Ascending aorta (tissue), 2 donors: ENCODE data around the gene RNF157. TPM values are rescaled to one million over a fixed set of nuclear protein-coding genes. Genes with fewer than 3 reads are reported as not detected.

Source experiments
- DNase-seq, 2 donors: peaks; one replicate each; pipeline ENCODE4 v3.0.0-alpha.2; 2019; ENCODE audit warnings: low spot score in 2 of 2
- H3K27ac ChIP-seq, 2 donors: fragments of 200-600 bp; sonication (generic); one replicate each; pipeline ENCODE4 v1.5.1; 2016 to 2017; ENCODE audit warnings: mild to moderate bottlenecking in 1 of 2
- H3K27me3 ChIP-seq: fragments of 200-600 bp; sonication (generic); one replicate; pipeline ENCODE4 v1.5.1; 2017
- H3K36me3 ChIP-seq, 2 donors: fragments of 200-600 bp; sonication (generic); one replicate each; pipeline ENCODE4 v1.5.1; 2016
- H3K4me1 ChIP-seq, 2 donors: fragments of 200-600 bp; sonication (generic); one replicate each; pipeline ENCODE4 v1.5.1; 2016 to 2017; ENCODE audit warnings: mild to moderate bottlenecking in 1 of 2
- H3K4me3 ChIP-seq, 2 donors: fragments of 200-600 bp; sonication (generic); one replicate each; pipeline ENCODE4 v1.5.1; 2016 to 2017; ENCODE audit warnings: mild to moderate bottlenecking in 1 of 2
- H3K9me3 ChIP-seq, 2 donors: fragments of 200-600 bp; sonication (generic); one replicate each; pipeline ENCODE4 v1.5.1; 2016
- intact Hi-C: fragments of 100-400 bp; cut with DNase I; formaldehyde crosslinking; loops from one replicate; pipeline ENCODE4 v1.15.1; 2023
- total RNA-seq: library from RNA; depleted of rRNA; stranded (reverse); fragments of >200 nt; gene quantifications from one replicate; pipeline ENCODE4 v1.1.0, GENCODE V29; 2016
- TF ChIP-seq, protein P1 (sequence below), 3 experiments: fragments of 200-600 bp in 2 of 3; fragments of 450-650 bp in 1 of 3; sonication (generic) in 2 of 3; IDR thresholded peaks; one replicate each; pipeline ENCODE4 v1.5.1; 2016 to 2019; ENCODE audit warnings: antibody characterized with exemption in 3 of 3, mild to moderate bottlenecking in 1 of 3, moderate library complexity in 1 of 3

The RNF157 gene
- total RNA-seq, 1 donor from 2014 or later = 2.4 TPM

DNA sequence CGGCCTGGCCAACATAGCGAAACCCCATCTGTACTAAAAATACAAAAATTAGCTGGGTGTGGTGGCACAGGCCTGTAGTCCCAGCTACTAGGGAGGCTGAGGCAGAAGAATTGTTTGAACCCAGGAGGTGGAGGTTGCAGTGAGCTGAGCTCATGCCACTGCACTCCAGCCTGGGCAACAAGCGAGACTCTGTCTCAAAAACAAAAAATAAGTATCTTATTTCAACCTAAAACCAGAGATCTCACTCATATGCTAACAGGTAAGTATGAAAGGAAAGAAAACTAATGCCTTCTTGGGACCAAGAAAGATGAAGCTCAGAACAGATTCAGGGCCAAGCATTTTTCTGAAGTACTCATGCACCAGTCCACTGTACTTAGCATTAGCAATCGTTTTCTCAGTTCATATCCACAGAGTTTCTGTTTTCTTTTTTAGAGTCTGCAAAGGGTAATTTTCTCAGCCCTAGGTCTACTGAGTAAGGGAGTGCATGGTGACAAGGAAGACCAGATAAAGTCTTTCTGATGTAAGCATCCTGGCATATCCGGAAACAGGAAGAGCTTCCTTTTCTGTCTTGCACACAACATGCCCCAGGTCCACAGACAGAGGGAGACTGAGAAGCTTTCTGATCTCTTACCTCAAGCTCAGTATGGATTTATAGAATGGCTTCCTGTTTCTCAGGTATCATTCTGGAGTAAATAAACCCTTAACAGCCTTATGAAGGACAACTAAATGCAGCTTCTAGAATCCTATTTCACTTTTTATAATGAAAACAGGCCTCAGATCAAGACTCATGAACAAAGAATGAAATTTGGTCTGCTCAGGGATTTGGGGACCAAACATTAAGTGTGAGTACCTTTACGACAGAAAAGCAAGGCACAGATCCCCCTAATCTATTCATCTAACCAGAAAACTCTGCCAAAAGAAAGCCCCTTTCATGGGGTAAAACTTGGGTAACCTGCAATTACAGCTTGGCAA is 60.5 kb downstream of the RNF157 start:
- TF ChIP-seq, protein P1, sequence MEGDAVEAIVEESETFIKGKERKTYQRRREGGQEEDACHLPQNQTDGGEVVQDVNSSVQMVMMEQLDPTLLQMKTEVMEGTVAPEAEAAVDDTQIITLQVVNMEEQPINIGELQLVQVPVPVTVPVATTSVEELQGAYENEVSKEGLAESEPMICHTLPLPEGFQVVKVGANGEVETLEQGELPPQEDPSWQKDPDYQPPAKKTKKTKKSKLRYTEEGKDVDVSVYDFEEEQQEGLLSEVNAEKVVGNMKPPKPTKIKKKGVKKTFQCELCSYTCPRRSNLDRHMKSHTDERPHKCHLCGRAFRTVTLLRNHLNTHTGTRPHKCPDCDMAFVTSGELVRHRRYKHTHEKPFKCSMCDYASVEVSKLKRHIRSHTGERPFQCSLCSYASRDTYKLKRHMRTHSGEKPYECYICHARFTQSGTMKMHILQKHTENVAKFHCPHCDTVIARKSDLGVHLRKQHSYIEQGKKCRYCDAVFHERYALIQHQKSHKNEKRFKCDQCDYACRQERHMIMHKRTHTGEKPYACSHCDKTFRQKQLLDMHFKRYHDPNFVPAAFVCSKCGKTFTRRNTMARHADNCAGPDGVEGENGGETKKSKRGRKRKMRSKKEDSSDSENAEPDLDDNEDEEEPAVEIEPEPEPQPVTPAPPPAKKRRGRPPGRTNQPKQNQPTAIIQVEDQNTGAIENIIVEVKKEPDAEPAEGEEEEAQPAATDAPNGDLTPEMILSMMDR (IDR thresholded peaks at IDR 0.05) = no peak
- H3K4me1 ChIP-seq = no peaks in the 10 kb centered on the region
- H3K9me3 ChIP-seq = no peaks in the 10 kb centered on the region
- intact Hi-C loops = loop anchor here (5.0 kb wide), 1 partner anchor 272 kb away; no protein-coding TSS in a partner anchor
- no peaks in the 10 kb centered on the region for H3K36me3 ChIP-seq
- no peak for DNase-seq
- H3K27me3 ChIP-seq = no peaks in the 10 kb centered on the region
- no peak overlapping the region for H3K4me3 ChIP-seq
- H3K27ac ChIP-seq = no peak overlapping the region

DNA sequence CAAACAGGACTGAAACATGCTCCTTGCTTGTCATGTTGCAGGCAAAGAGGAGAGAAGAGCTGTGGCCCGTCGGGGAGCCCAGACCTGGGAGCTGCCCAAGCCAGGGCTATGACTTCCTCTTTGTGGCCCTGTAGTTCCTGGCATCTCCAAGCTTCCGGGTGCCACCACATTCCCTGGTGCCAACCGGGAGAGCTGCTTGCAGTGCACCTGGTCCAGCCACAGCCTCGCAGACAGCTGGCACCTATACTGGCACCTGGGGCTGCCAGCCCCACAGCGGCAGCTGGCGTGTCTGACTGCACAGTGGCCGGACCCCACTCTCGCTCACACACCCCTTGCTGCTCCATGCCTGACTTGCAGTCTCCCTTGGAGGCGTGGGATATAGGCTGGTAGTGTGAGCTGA is 62.2 kb downstream of the RNF157 start:
- Histone ChIP-seq H3K27me3 (no peaks in the 10 kb centered on the region), H3K9me3 (no peaks in the 10 kb centered on the region), H3K36me3 (no peaks in the 10 kb centered on the region), H3K27ac (no peak overlapping the region), H3K4me3 (no peak overlapping the region), H3K4me1 (no peaks in the 10 kb centered on the region)
- TF ChIP-seq, protein P1 (IDR thresholded peaks at IDR 0.05) = no peak
- intact Hi-C loops = no loop called here
- DNase-seq = no peak

DNA sequence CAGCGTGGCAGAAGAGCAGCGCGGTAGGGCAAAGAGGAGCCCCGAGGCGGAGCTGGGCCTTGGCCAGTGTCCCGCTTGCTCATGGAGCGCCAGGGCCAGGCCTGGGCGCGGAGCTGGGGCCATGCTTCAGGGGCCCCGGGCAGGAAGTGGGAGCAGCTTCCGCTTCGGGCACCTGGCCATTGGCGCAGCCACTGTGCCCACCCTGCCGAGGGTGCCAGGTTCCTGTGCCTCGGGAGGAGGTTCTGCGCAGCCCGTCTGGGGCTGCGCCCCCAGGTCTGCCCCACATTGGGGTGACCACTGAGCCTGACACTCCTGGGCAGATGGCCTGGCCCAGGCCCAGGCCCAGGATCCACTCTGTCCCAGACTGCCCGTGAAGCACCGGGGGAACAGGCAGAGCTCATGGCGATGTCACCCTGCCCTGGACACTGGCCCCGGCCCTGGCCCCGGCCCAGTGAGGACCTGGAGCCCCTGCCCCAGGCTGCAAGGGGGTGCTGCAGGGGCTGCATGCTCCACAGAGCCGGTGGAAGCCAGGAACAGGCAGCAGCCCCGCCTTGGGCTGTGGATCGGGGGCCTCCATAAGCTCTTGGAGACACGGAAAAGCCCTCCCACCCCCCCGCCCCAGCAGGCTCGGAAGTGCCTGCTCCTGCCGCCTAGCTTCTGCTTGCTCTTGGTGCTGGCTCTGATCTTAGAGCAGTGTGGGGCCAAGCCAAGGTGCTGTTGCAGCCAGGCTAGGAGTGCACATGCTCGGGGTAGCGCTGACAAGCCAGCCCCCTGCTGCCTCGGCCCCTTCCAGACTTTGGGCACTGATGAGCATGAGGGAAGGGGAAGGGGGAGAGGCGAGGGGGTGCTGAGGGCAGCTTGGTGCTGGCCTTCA is 63.4 kb downstream of the RNF157 start:
- no peak for DNase-seq

DNA sequence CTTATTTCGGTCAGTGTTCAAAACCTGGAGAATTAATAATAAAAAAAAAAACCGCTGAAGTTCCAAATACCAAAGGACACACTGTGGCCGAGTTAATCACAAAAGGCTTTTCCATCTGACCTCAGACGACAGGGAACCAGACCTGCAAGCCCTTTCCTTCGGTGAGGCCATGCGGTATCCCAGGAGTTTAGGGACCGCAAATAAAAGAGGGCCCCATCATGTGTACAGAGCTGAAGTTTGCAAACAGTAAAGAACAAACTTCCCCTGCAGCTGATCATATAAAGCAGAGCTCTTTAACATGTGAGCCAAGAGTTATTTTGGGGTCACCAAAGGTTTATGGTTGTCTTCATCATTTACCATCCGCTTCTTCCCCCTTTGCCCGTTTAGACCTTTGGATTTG is 66.3 kb downstream of the RNF157 start:
- H3K27ac ChIP-seq = no peak overlapping the region
- intact Hi-C loops = no loop called here
- H3K27me3 ChIP-seq = no peaks in the 10 kb centered on the region
- no peaks in the 10 kb centered on the region for H3K36me3 ChIP-seq
- no peak for DNase-seq
- no peaks in the 10 kb centered on the region for H3K9me3 ChIP-seq
- TF ChIP-seq, protein P1 (IDR thresholded peaks at IDR 0.05) = no peak
- H3K4me1 ChIP-seq = no peaks in the 10 kb centered on the region
- H3K4me3 ChIP-seq = no peak overlapping the region

More for the DNA sequence above, 63.4 kb downstream of the RNF157 start:
- no peaks in the 10 kb centered on the region for H3K9me3 ChIP-seq
- no peaks in the 10 kb centered on the region for H3K27me3 ChIP-seq
- no peaks in the 10 kb centered on the region for H3K4me1 ChIP-seq
- intact Hi-C loops = no loop called here
- no peak overlapping the region for H3K4me3 ChIP-seq
- no peak overlapping the region for H3K27ac ChIP-seq
- TF ChIP-seq, protein P1 (IDR thresholded peaks at IDR 0.05) = no peak
- H3K36me3 ChIP-seq = no peaks in the 10 kb centered on the region

DNA sequence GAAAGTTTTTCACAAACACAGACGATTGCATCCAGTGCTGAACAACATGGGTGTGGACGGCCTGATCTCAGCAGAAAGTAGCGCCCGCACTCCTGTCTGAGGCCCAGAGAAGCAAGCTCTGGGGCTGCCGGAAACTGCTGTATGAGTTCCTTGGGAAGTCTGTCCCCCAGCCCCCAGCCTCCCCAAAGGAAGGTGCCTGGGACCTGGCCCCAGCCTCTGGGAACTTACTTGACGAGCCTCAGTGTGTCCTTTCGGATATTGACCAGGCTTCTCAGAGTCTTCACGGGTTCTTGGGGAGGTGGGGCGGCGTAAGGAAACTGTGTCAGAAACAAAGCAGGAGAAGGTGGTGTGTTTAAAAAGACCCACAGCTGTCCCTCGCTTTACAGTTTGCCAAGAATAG is 66.8 kb downstream of the RNF157 start:
- no peak for DNase-seq

More for the DNA sequence above, 66.8 kb downstream of the RNF157 start:
- Histone ChIP-seq H3K4me3 (no peak overlapping the region), H3K36me3 (no peaks in the 10 kb centered on the region), H3K27ac (no peak overlapping the region), H3K27me3 (no peaks in the 10 kb centered on the region), H3K9me3 (no peaks in the 10 kb centered on the region), H3K4me1 (no peaks in the 10 kb centered on the region)
- TF ChIP-seq, protein P1 (IDR thresholded peaks at IDR 0.05) = no peak
- intact Hi-C loops = no loop called here
